ENCODE measurements around the gene TSPAN2. TPM values are rescaled to one million over a fixed set of nuclear protein-coding genes. Genes with fewer than 3 reads are reported as not detected.

TSPAN2 gene
- polyA plus RNA-seq, 1 donor from 2014 or later = 34.4 TPM

GRCh38 chr1:115105831-115106230, 16.5 kb upstream of the TSPAN2 start:
- Histone ChIP-seq H3K9me2 (ENCODE audit: insufficient read depth, low read length) (no peaks in the 10 kb centered on the region), H3K4me3 (ENCODE audit: low read length) (no peak overlapping the region), H3K27me3 (ENCODE audit: insufficient read depth, low read depth, low read length) (no peaks in the 10 kb centered on the region), H3F3A (ENCODE audit: insufficient read depth, low read length, poor library complexity, severe bottlenecking) (no peaks in the 10 kb centered on the region), H2AFZ (ENCODE audit: low read depth, low read length) (no peak overlapping the region), H3K9ac (ENCODE audit: low read length) (no peak overlapping the region), H3K4me2 (ENCODE audit: low read length) (no peak overlapping the region), H3K36me3 (ENCODE audit: insufficient read depth, low read length) (no peaks in the 10 kb centered on the region), H3K79me2 (replicated peaks; ENCODE audit: insufficient read depth, low read length) (no peaks in the 10 kb centered on the region), H4K20me1 (ENCODE audit: insufficient read depth) (no peaks in the 10 kb centered on the region), H3K9me3 (ENCODE audit: low read length) (no peaks in the 10 kb centered on the region), H3K27ac (ENCODE audit: low read length) (no peak overlapping the region)
- TF ChIP-seq MXI1 (conservative IDR thresholded peaks at IDR 0.05; ENCODE audit: poor library complexity, severe bottlenecking) = no peak
- TF ChIP-seq EZH2 (IDR thresholded peaks at IDR 0.05; ENCODE audit: borderline replicate concordance, insufficient read depth, low read length, poor library complexity, severe bottlenecking) = no peak
- TF ChIP-seq EP300 (conservative IDR thresholded peaks at IDR 0.05; ENCODE audit: poor library complexity, severe bottlenecking) = no peak
- no peak for TF ChIP-seq CTCF (IDR thresholded peaks at IDR 0.05; ENCODE audit: poor library complexity, severe bottlenecking)
- TF ChIP-seq TAF1 (IDR thresholded peaks at IDR 0.05; ENCODE audit: low read depth) = no peak
- no peak for TF ChIP-seq SMC3 (conservative IDR thresholded peaks at IDR 0.05; ENCODE audit: poor library complexity)
- no peak for TF ChIP-seq REST (IDR thresholded peaks at IDR 0.05; ENCODE audit: borderline replicate concordance)
- no peak for TF ChIP-seq POLR2AphosphoS5 (IDR thresholded peaks at IDR 0.05)
- TF ChIP-seq RAD21 (conservative IDR thresholded peaks at IDR 0.05) = no peak

GRCh38 chr1:115099693-115100050, 10.4 kb upstream of the TSPAN2 start:
- TF ChIP-seq SMC3 (conservative IDR thresholded peaks at IDR 0.05; ENCODE audit: poor library complexity) (no peak), EZH2 (IDR thresholded peaks at IDR 0.05; ENCODE audit: borderline replicate concordance, insufficient read depth, low read length, poor library complexity, severe bottlenecking) (no peak), CTCF (IDR thresholded peaks at IDR 0.05; ENCODE audit: poor library complexity, severe bottlenecking) (no peak), MXI1 (conservative IDR thresholded peaks at IDR 0.05; ENCODE audit: poor library complexity, severe bottlenecking) (no peak), EP300 (conservative IDR thresholded peaks at IDR 0.05; ENCODE audit: poor library complexity, severe bottlenecking) (no peak), RAD21 (conservative IDR thresholded peaks at IDR 0.05) (no peak), REST (IDR thresholded peaks at IDR 0.05; ENCODE audit: borderline replicate concordance) (no peak), POLR2AphosphoS5 (IDR thresholded peaks at IDR 0.05) (no peak), TAF1 (IDR thresholded peaks at IDR 0.05; ENCODE audit: low read depth) (no peak)
- H3K27ac ChIP-seq (ENCODE audit: low read length) = no peak overlapping the region
- H4K20me1 ChIP-seq (ENCODE audit: insufficient read depth) = no peaks in the 10 kb centered on the region
- no peaks in the 10 kb centered on the region for H3K27me3 ChIP-seq (ENCODE audit: insufficient read depth, low read depth, low read length)
- no peaks in the 10 kb centered on the region for H3K36me3 ChIP-seq (ENCODE audit: insufficient read depth, low read length)
- no peaks in the 10 kb centered on the region for H3F3A ChIP-seq (ENCODE audit: insufficient read depth, low read length, poor library complexity, severe bottlenecking)
- H3K9me2 ChIP-seq (ENCODE audit: insufficient read depth, low read length) = no peaks in the 10 kb centered on the region
- no peaks in the 10 kb centered on the region for H3K79me2 ChIP-seq (replicated peaks; ENCODE audit: insufficient read depth, low read length)
- no peak overlapping the region for H3K9ac ChIP-seq (ENCODE audit: low read length)
- no peak overlapping the region for H3K4me2 ChIP-seq (ENCODE audit: low read length)
- no peak overlapping the region for H3K4me3 ChIP-seq (ENCODE audit: low read length)
- no peaks in the 10 kb centered on the region for H3K9me3 ChIP-seq (ENCODE audit: low read length)
- H2AFZ ChIP-seq (ENCODE audit: low read depth, low read length) = no peak overlapping the region

Data from neural cell (in vitro differentiated cells).